Prostate gland (tissue), 2 donors: ENCODE data around the gene SCLY. TPM values are rescaled to one million over a fixed set of nuclear protein-coding genes. Genes with fewer than 3 reads are reported as not detected.

Source experiments
- DNase-seq: peaks from one replicate; pipeline ENCODE4 v3.0.0-alpha.2; 2019; ENCODE audit warnings: low spot score
- H3K27ac ChIP-seq, 2 donors: fragments of 200-600 bp; sonication (generic); 2 replicates each; pipeline ENCODE4 v1.5.1; 2017 to 2019
- H3K27me3 ChIP-seq: fragments of 200-600 bp; sonication (generic); replicated peaks from 2 replicates; pipeline ENCODE4 v1.5.1; 2019; ENCODE audit not compliant: insufficient read depth
- H3K36me3 ChIP-seq, 2 donors: fragments of 200-600 bp; sonication (generic); 1 replicate in 1 of 2; 2 replicates in 1 of 2; pipeline versions ENCODE4 v1.5.1 to v1.8.1; 2017 to 2019
- H3K4me1 ChIP-seq: fragments of 200-600 bp; sonication (generic); replicated peaks from 2 replicates; pipeline ENCODE4 v1.5.1; 2019
- H3K4me3 ChIP-seq, 2 donors: fragments of 200-600 bp; sonication (generic); 2 replicates each; pipeline ENCODE4 v1.5.1; 2017 to 2019
- H3K9me3 ChIP-seq: fragments of 200-600 bp; sonication (generic); 2 replicates; pipeline ENCODE4 v1.5.1; 2017
- CTCF ChIP-seq, 4 experiments: fragments of 200-600 bp in 2 of 4; fragments of 450-650 bp in 2 of 4; sonication (generic) in 2 of 4; IDR thresholded peaks; 1 replicate in 3 of 4; 2 replicates in 1 of 4; pipeline ENCODE4 v1.5.1; 2016 to 2019; ENCODE audit warnings: antibody characterized with exemption in 4 of 4, mild to moderate bottlenecking in 2 of 4, moderate library complexity in 2 of 4
- POLR2A ChIP-seq: fragments of 450-650 bp; IDR thresholded peaks from one replicate; pipeline ENCODE4 v1.6.1; 2016; ENCODE audit warnings: antibody characterized with exemption, mild to moderate bottlenecking
- POLR2AphosphoS5 ChIP-seq: sonication (generic); formaldehyde crosslinking; IDR thresholded peaks from one replicate; pipeline ENCODE4 v1.6.1; 2017; ENCODE audit warnings: antibody characterized with exemption
- WGBS: methylation state at CpG from one replicate; pipeline ENCODE4 v1.1.5; 2018; 5-methylcytosine and 5-hydroxymethylcytosine counted together
- intact Hi-C: fragments of 100-400 bp; cut with DNase I; formaldehyde crosslinking; loops from one replicate; pipeline ENCODE4 v1.14.2; 2022
- total RNA-seq, 2 donors: library from RNA; depleted of rRNA; stranded (reverse); fragments of >200 nt; gene quantifications; one replicate each; pipeline ENCODE4 v1.1.0, GENCODE V29; 2016

Gene SCLY
- total RNA-seq, 2 donors from 2014 or later, result 11.5 to 16.1 TPM

- Histone ChIP-seq H3K9me3 (no peaks in the 10 kb centered on the region), H3K27me3 (no peaks in the 10 kb centered on the region), H3K4me1 (no peaks in the 10 kb centered on the region), H3K4me3 (no peak overlapping the region), H3K27ac (no peak overlapping the region), H3K36me3 (no peaks in the 10 kb centered on the region)
- intact Hi-C loops, result no loop called here
- TF ChIP-seq CTCF (IDR thresholded peaks at IDR 0.05) (no peak), POLR2AphosphoS5 (no peak), POLR2A (no peak)
- DNase-seq, result no peak
- 77% methylated on average over 10 of the region's 10 CpGs for WGBS
Observed at GRCh38 chr2:238102865-238103264, 42.1 kb downstream of the SCLY start.

GRCh38 chr2:238103465-238104225 is 42.8 kb downstream of the SCLY start:
- Histone ChIP-seq H3K9me3 (no peaks in the 10 kb centered on the region), H3K4me3 (no peak overlapping the region), H3K36me3 (no peaks in the 10 kb centered on the region), H3K27me3 (no peaks in the 10 kb centered on the region), H3K4me1 (no peaks in the 10 kb centered on the region), H3K27ac (no peak overlapping the region)
- intact Hi-C loops, result no loop called here
- WGBS, result 86% methylated on average over 16 of the region's 18 CpGs
- no peak for DNase-seq
- TF ChIP-seq CTCF (IDR thresholded peaks at IDR 0.05) (no peak), POLR2A (no peak), POLR2AphosphoS5 (no peak)

GRCh38 chr2:238104226-238104690 is 43.5 kb downstream of the SCLY start:
- Histone ChIP-seq H3K9me3 (no peaks in the 10 kb centered on the region), H3K27ac (no peak overlapping the region), H3K27me3 (no peaks in the 10 kb centered on the region), H3K4me1 (no peaks in the 10 kb centered on the region), H3K36me3 (no peaks in the 10 kb centered on the region), H3K4me3 (no peak overlapping the region)
- 79% methylated on average over 13 of the region's 14 CpGs for WGBS
- intact Hi-C loops, result no loop called here
- TF ChIP-seq POLR2AphosphoS5, result no peak
- no peak for TF ChIP-seq CTCF (IDR thresholded peaks at IDR 0.05)
- TF ChIP-seq POLR2A, result no peak
- DNase-seq, result no peak

- H3K36me3 ChIP-seq, result no peaks in the 10 kb centered on the region
- H3K27me3 ChIP-seq, result no peaks in the 10 kb centered on the region
- H3K4me1 ChIP-seq, result no peaks in the 10 kb centered on the region
- no peak for DNase-seq
- H3K9me3 ChIP-seq, result no peaks in the 10 kb centered on the region
- intact Hi-C loops, result no loop called here
- H3K4me3 ChIP-seq, result no peak overlapping the region
- WGBS, result 82% methylated on average over 21 of the region's 21 CpGs
- TF ChIP-seq POLR2AphosphoS5, result no peak
- no peak for TF ChIP-seq POLR2A
- no peak for TF ChIP-seq CTCF (IDR thresholded peaks at IDR 0.05)
- no peak overlapping the region for H3K27ac ChIP-seq
Observed at GRCh38 chr2:238104691-238105371, 44.0 kb downstream of the SCLY start.
